ENCODE measurements around the gene RNF149. TPM values are rescaled to one million over a fixed set of nuclear protein-coding genes. Genes with fewer than 3 reads are reported as not detected.

Gene RNF149
- total RNA-seq, 5 donors from 2014 or later (not counting 1 experiment from before 2014, with no cell fraction given): 114 to 139 (median 123) TPM

- no peak overlapping the region for H3K4me3 Mint-ChIP-seq
- H3K36me3 ChIP-seq (ENCODE audit: control insufficient read depth in 2 of 2, extremely low read depth in 1 of 2, insufficient read depth in 1 of 2, low read length in 1 of 2): peaks cover 22 to 89% of the 10 kb centered on the region in 2 donors
- no peak for ATAC-seq (replicated peaks in 1 of 4)
Observed at GRCh38 chr2:101267671-101268656, 40.5 kb downstream of the RNF149 start.

GRCh38 chr2:101265893-101266499 is 42.5 kb downstream of the RNF149 start:
- ChIA-PET POLR2A (interaction anchor here in 1 of 2 donors (0.6 kb wide), 1 partner anchor 38 kb away, joined by 3 read pairs; no protein-coding TSS in a partner anchor), CTCF (no interaction called here)
- ATAC-seq (replicated peaks in 1 of 4) (no peak), DNase-seq (no peak)
- H3K4me1 Mint-ChIP-seq: peaks cover 33 to 46% (median 42%) of the 10 kb centered on the region in 3 donors
- H3K36me3 Mint-ChIP-seq: peaks cover 59% of the 10 kb centered on the region
- no peaks in the 10 kb centered on the region for H3K27me3 Mint-ChIP-seq
- WGBS (ENCODE audit: insufficient coverage): 95% methylated on average over 3 of the region's 11 CpGs
- peaks cover 3 to 7% of the 10 kb centered on the region in 2 experiments for H3K4me1 ChIP-seq (ENCODE audit: control insufficient read depth in 1 of 2, extremely low read depth in 1 of 2, insufficient read depth in 2 of 2, low read length in 2 of 2)
- no peak overlapping the region for H3K4me3 ChIP-seq (ENCODE audit: control insufficient read depth in 1 of 2, extremely low read depth in 1 of 2, low read length in 1 of 2)
- no peak overlapping the region for H3K27ac ChIP-seq (ENCODE audit: low read length)
- no peaks in the 10 kb centered on the region for H3K9me3 ChIP-seq
- no peak overlapping the region for H3K4me3 Mint-ChIP-seq
- H3K9me3 Mint-ChIP-seq: no peaks in the 10 kb centered on the region
- peak overlapping the region; percentile 50 to 63 for H3K27ac Mint-ChIP-seq
- no peaks in the 10 kb centered on the region for H3K27me3 ChIP-seq (replicated peaks in 1 of 2; ENCODE audit: control insufficient read depth in 2 of 2, extremely low read depth in 1 of 2, insufficient read depth in 2 of 2, low read length in 1 of 2)
- peaks cover 23 to 89% of the 10 kb centered on the region in 2 donors for H3K36me3 ChIP-seq (ENCODE audit: control insufficient read depth in 2 of 2, extremely low read depth in 1 of 2, insufficient read depth in 1 of 2, low read length in 1 of 2)

More at GRCh38 chr2:101267671-101268656, 40.5 kb downstream of the RNF149 start:
- ChIA-PET POLR2A (no interaction called here), CTCF (interaction anchor here in 1 of 2 donors (0.9 kb wide), 1 partner anchor 81 kb away, joined by 3 read pairs; no protein-coding TSS in a partner anchor)
- Mint-ChIP-seq H3K4me1 (peaks cover 26 to 52% (median 47%) of the 10 kb centered on the region in 3 donors), H3K27me3 (no peaks in the 10 kb centered on the region), H3K27ac (peak overlapping the region; percentile 68 to 79), H3K9me3 (no peaks in the 10 kb centered on the region), H3K36me3 (peaks cover 55% of the 10 kb centered on the region)
- Histone ChIP-seq H3K4me3 (ENCODE audit: control insufficient read depth in 1 of 2, extremely low read depth in 1 of 2, low read length in 1 of 2) (no peak overlapping the region), H3K27me3 (replicated peaks in 1 of 2; ENCODE audit: control insufficient read depth in 2 of 2, extremely low read depth in 1 of 2, insufficient read depth in 2 of 2, low read length in 1 of 2) (no peaks in the 10 kb centered on the region), H3K4me1 (ENCODE audit: control insufficient read depth in 1 of 2, extremely low read depth in 1 of 2, insufficient read depth in 2 of 2, low read length in 2 of 2) (peaks cover 6 to 13% of the 10 kb centered on the region in 2 experiments), H3K27ac (ENCODE audit: low read length) (peak overlapping the region; percentile 8), H3K9me3 (no peaks in the 10 kb centered on the region)
- WGBS (ENCODE audit: insufficient coverage): 49% methylated on average over 8 of the region's 15 CpGs
- no peak for DNase-seq

- H3K9me3 ChIP-seq: no peaks in the 10 kb centered on the region
- no peak for ATAC-seq (replicated peaks in 1 of 4)
- CTCF ChIA-PET: interaction anchor here in 1 of 2 donors (0.5 kb wide), 1 partner anchor 38 kb away, joined by 3 read pairs; no protein-coding TSS in a partner anchor
- no peak for DNase-seq
- Mint-ChIP-seq H3K9me3 (no peaks in the 10 kb centered on the region), H3K27ac (peak overlapping the region; percentile 62 to 78), H3K36me3 (peaks cover 50% of the 10 kb centered on the region), H3K4me3 (no peak overlapping the region), H3K27me3 (no peaks in the 10 kb centered on the region), H3K4me1 (peaks cover 20 to 44% (median 41%) of the 10 kb centered on the region in 3 donors)
- no peak overlapping the region for H3K4me3 ChIP-seq (ENCODE audit: control insufficient read depth in 1 of 2, extremely low read depth in 1 of 2, low read length in 1 of 2)
- H3K27ac ChIP-seq (ENCODE audit: low read length): no peak overlapping the region
- H3K27me3 ChIP-seq (replicated peaks in 1 of 2; ENCODE audit: control insufficient read depth in 2 of 2, extremely low read depth in 1 of 2, insufficient read depth in 2 of 2, low read length in 1 of 2): no peaks in the 10 kb centered on the region
- POLR2A ChIA-PET: no interaction called here
- peaks cover 0 to 3% of the 10 kb centered on the region in 2 experiments for H3K4me1 ChIP-seq (ENCODE audit: control insufficient read depth in 1 of 2, extremely low read depth in 1 of 2, insufficient read depth in 2 of 2, low read length in 2 of 2)
- peaks cover 14 to 79% of the 10 kb centered on the region in 2 donors for H3K36me3 ChIP-seq (ENCODE audit: control insufficient read depth in 2 of 2, extremely low read depth in 1 of 2, insufficient read depth in 1 of 2, low read length in 1 of 2)
- 80% methylated on average over 5 of the region's 13 CpGs for WGBS (ENCODE audit: insufficient coverage)
Observed at GRCh38 chr2:101264360-101264939, 44.1 kb downstream of the RNF149 start.

- no CpG with 5 or more reads among the region's 1 CpG for WGBS (ENCODE audit: insufficient coverage)
- POLR2A ChIA-PET: interaction anchor here (0.9 to 1.1 kb wide), 3 partner anchors 9 to 262 kb away, joined by 3 to 5 read pairs (median 4); partner anchors contain the start of gene RPL31 (in 1 of the 2)
- peaks cover 14 to 79% of the 10 kb centered on the region in 2 donors for H3K36me3 ChIP-seq (ENCODE audit: control insufficient read depth in 2 of 2, extremely low read depth in 1 of 2, insufficient read depth in 1 of 2, low read length in 1 of 2)
Observed at GRCh38 chr2:101263377-101263800, 45.1 kb downstream of the RNF149 start.

GRCh38 chr2:101262142-101262541 is 46.4 kb downstream of the RNF149 start:
- ChIA-PET CTCF (interaction anchor here in 1 of 2 donors (2.3 kb wide), 1 partner anchor 9 kb away, joined by 7 read pairs; the partner anchor contains the start of gene CNOT11), POLR2A (interaction anchor here in 1 of 2 donors (1.0 kb wide), 1 partner anchor 9 kb away, joined by 3 read pairs; no protein-coding TSS in a partner anchor)
- no peak for ATAC-seq (replicated peaks in 1 of 4)
- H3K36me3 Mint-ChIP-seq: peaks cover 51% of the 10 kb centered on the region
- H3K4me3 Mint-ChIP-seq: no peak overlapping the region
- no peaks in the 10 kb centered on the region for H3K9me3 ChIP-seq
- H3K27ac Mint-ChIP-seq: peak overlapping the region in 1 of 2 donors; percentile 13
- H3K36me3 ChIP-seq (ENCODE audit: control insufficient read depth in 2 of 2, extremely low read depth in 1 of 2, insufficient read depth in 1 of 2, low read length in 1 of 2): peaks cover 14 to 75% of the 10 kb centered on the region in 2 donors
- H3K27me3 ChIP-seq (replicated peaks in 1 of 2; ENCODE audit: control insufficient read depth in 2 of 2, extremely low read depth in 1 of 2, insufficient read depth in 2 of 2, low read length in 1 of 2): no peaks in the 10 kb centered on the region
- no peaks in the 10 kb centered on the region for H3K9me3 Mint-ChIP-seq
- DNase-seq: no peak
- H3K27me3 Mint-ChIP-seq: no peaks in the 10 kb centered on the region
- peaks cover 0 to 3% of the 10 kb centered on the region in 2 experiments for H3K4me1 ChIP-seq (ENCODE audit: control insufficient read depth in 1 of 2, extremely low read depth in 1 of 2, insufficient read depth in 2 of 2, low read length in 2 of 2)
- H3K4me1 Mint-ChIP-seq: peaks cover 30 to 53% (median 50%) of the 10 kb centered on the region in 3 donors
- no peak overlapping the region for H3K27ac ChIP-seq (ENCODE audit: low read length)
- no peak overlapping the region for H3K4me3 ChIP-seq (ENCODE audit: control insufficient read depth in 1 of 2, extremely low read depth in 1 of 2, low read length in 1 of 2)
- 94% methylated on average over 2 of the region's 4 CpGs for WGBS (ENCODE audit: insufficient coverage)

More at GRCh38 chr2:101263377-101263800, 45.1 kb downstream of the RNF149 start:
- CTCF ChIA-PET: interaction anchor here (0.6 to 2.3 kb wide), 3 partner anchors 10 to 83 kb away, joined by 3 to 7 read pairs (median 6); partner anchors contain the start of gene CNOT11 (in 1 of the 2)
- Mint-ChIP-seq H3K9me3 (no peaks in the 10 kb centered on the region), H3K4me3 (no peak overlapping the region), H3K27me3 (no peaks in the 10 kb centered on the region), H3K27ac (peak overlapping the region; percentile 6 to 59), H3K36me3 (peaks cover 54% of the 10 kb centered on the region), H3K4me1 (peaks cover 31 to 54% (median 51%) of the 10 kb centered on the region in 3 donors)
- DNase-seq (no peak), ATAC-seq (replicated peaks in 1 of 4) (no peak)
- Histone ChIP-seq H3K4me3 (ENCODE audit: control insufficient read depth in 1 of 2, extremely low read depth in 1 of 2, low read length in 1 of 2) (no peak overlapping the region), H3K27me3 (replicated peaks in 1 of 2; ENCODE audit: control insufficient read depth in 2 of 2, extremely low read depth in 1 of 2, insufficient read depth in 2 of 2, low read length in 1 of 2) (no peaks in the 10 kb centered on the region), H3K9me3 (no peaks in the 10 kb centered on the region), H3K4me1 (ENCODE audit: control insufficient read depth in 1 of 2, extremely low read depth in 1 of 2, insufficient read depth in 2 of 2, low read length in 2 of 2) (peaks cover 0 to 3% of the 10 kb centered on the region in 2 experiments), H3K27ac (ENCODE audit: low read length) (no peak overlapping the region)

Measured in T-cell (primary cell).